GM23338 (cell line): ENCODE measurements around the gene OR2V2. TPM values are rescaled to one million over a fixed set of nuclear protein-coding genes. Genes with fewer than 3 reads are reported as not detected.
A peak's percentile ranks its signal among the peaks of the same experiment; 100 is the strongest.

Source experiments
- ATAC-seq: fragments of 200-7000 bp; cut with Tn5 transposase; 3 replicates; pipeline ENCODE4 v1.9.1; 2020
- DNase-seq: peaks from one replicate; pipeline ENCODE4 v3.0.0-alpha.2; 2015; ENCODE audit warnings: low spot score
- H2AFZ ChIP-seq: fragments of 200-600 bp; sonication (generic); 2 replicates; pipeline ENCODE4 v1.8.0; 2016; ENCODE audit warnings: antibody characterized with exemption, mild to moderate bottlenecking, moderate library complexity
- H3F3A ChIP-seq: fragments of 200-600 bp; sonication (generic); replicated peaks from 2 replicates; pipeline ENCODE4 v1.8.0; 2017; ENCODE audit warnings: antibody characterized with exemption, mixed run types, low read depth
- H3K27ac ChIP-seq: fragments of 200-600 bp; sonication (generic); 2 replicates; pipeline ENCODE4 v1.6.1; 2016; ENCODE audit warnings: low read depth
- H3K27me3 ChIP-seq: fragments of 200-600 bp; sonication (generic); 2 replicates; pipeline ENCODE4 v1.8.0; 2016; ENCODE audit warnings: mild to moderate bottlenecking, mixed run types, moderate library complexity; ENCODE audit not compliant: insufficient read depth
- H3K36me3 ChIP-seq: fragments of 200-600 bp; sonication (generic); 2 replicates; pipeline ENCODE4 v1.8.0; 2016; ENCODE audit warnings: mild to moderate bottlenecking; ENCODE audit not compliant: insufficient read depth
- H3K4me1 ChIP-seq: fragments of 200-600 bp; sonication (generic); 2 replicates; pipeline ENCODE4 v1.8.0; 2016; ENCODE audit warnings: mild to moderate bottlenecking, moderate library complexity; ENCODE audit not compliant: insufficient read depth
- H3K4me2 ChIP-seq: fragments of 200-600 bp; sonication (generic); 2 replicates; pipeline ENCODE4 v1.7.1; 2017; ENCODE audit warnings: mixed run types
- H3K4me3 ChIP-seq: fragments of 200-600 bp; sonication (generic); 2 replicates; pipeline ENCODE4 v1.6.1; 2016; ENCODE audit warnings: mixed run types
- H3K79me2 ChIP-seq: fragments of 200-600 bp; sonication (generic); replicated peaks from 2 replicates; pipeline ENCODE4 v1.8.0; 2017; ENCODE audit warnings: mild to moderate bottlenecking; ENCODE audit not compliant: insufficient read depth
- H3K9me2 ChIP-seq: fragments of 200-600 bp; sonication (generic); 2 replicates; pipeline ENCODE4 v1.8.0; 2017; ENCODE audit not compliant: insufficient read depth
- H4K20me1 ChIP-seq: fragments of 200-600 bp; sonication (generic); replicated peaks from 2 replicates; pipeline ENCODE4 v1.8.0; 2017; ENCODE audit warnings: mild to moderate bottlenecking; ENCODE audit not compliant: insufficient read depth
- H3K27ac Mint-ChIP-seq: 2 replicates; pipeline ENCODE4 v1.8.0; 2020; ENCODE audit warnings: inconsistent platforms, mild to moderate bottlenecking, moderate library complexity, mixed read lengths
- H3K27me3 Mint-ChIP-seq: 3 replicates; pipeline ENCODE4 v1.8.0; 2022; ENCODE audit warnings: low read depth, mild to moderate bottlenecking, moderate library complexity, mixed read lengths, inconsistent platforms; ENCODE audit not compliant: insufficient read depth, poor library complexity
- H3K36me3 Mint-ChIP-seq: 3 replicates; pipeline ENCODE4 v1.8.0; 2021; ENCODE audit warnings: low read depth, mild to moderate bottlenecking, inconsistent platforms, moderate library complexity, mixed read lengths
- H3K4me1 Mint-ChIP-seq: 3 replicates; pipeline ENCODE4 v1.8.0; 2020; ENCODE audit warnings: mild to moderate bottlenecking, inconsistent platforms, mixed read lengths
- H3K4me3 Mint-ChIP-seq: 3 replicates; pipeline ENCODE4 v1.8.0; 2021; ENCODE audit warnings: moderate library complexity, mild to moderate bottlenecking, inconsistent platforms, mixed read lengths
- H3K9me3 Mint-ChIP-seq: 3 replicates; pipeline ENCODE4 v1.8.0; 2020; ENCODE audit warnings: moderate library complexity, mild to moderate bottlenecking, inconsistent platforms, mixed read lengths
- ETS1 ChIP-seq: IDR thresholded peaks from 2 replicates; pipeline ENCODE4 v1.6.1; 2016; ENCODE audit warnings: antibody characterized with exemption
- EZH2 ChIP-seq: fragments of 200-600 bp; sonication (generic); IDR thresholded peaks from one replicate; pipeline ENCODE4 v1.8.0; 2017; ENCODE audit warnings: antibody characterized with exemption, mild to moderate bottlenecking, low read depth; ENCODE audit not compliant: unreplicated experiment
- EZH2phosphoT487 ChIP-seq: fragments of 200-600 bp; sonication (generic); IDR thresholded peaks from one replicate; pipeline ENCODE4 v1.8.1; 2018; ENCODE audit warnings: antibody characterized with exemption; ENCODE audit not compliant: unreplicated experiment
- JUNB ChIP-seq: IDR thresholded peaks from one replicate; pipeline ENCODE4 v1.6.1; 2016; ENCODE audit warnings: antibody characterized with exemption; ENCODE audit not compliant: unreplicated experiment
- POLR2AphosphoS5 ChIP-seq: IDR thresholded peaks from 2 replicates; pipeline ENCODE4 v1.6.1; 2016; ENCODE audit warnings: antibody characterized with exemption, low read depth
- ZNF331 ChIP-seq: fragments of 250-450 bp; sonication (Bioruptor Pico); IDR thresholded peaks from 2 replicates; pipeline ENCODE4 v1.5.0; 2020; ENCODE audit warnings: low read depth, mild to moderate bottlenecking, moderate library complexity
- ZNF462 ChIP-seq: fragments of 250-450 bp; sonication (Bioruptor Pico); IDR thresholded peaks from 2 replicates; pipeline ENCODE4 v1.5.0; 2020; ENCODE audit warnings: mild to moderate bottlenecking, moderate library complexity
- polyA plus RNA-seq: library from polyadenylated mRNA; unstranded; fragments of >200 nt; fragmentation: Nextera tagmentation; extraction: Ambion mirVana; gene quantifications from 2 replicates; pipeline ENCODE4 v1.2.1, GENCODE V29; 2016
- total RNA-seq: library from RNA; depleted of rRNA; stranded (reverse); fragments of >200 nt; shearing (Covaris generic); gene quantifications from 2 replicates; pipeline ENCODE4 v1.2.3, GENCODE V29; 2014

OR2V2 gene
- total and polyA plus RNA-seq, 2 experiments from 2014 or later, result not detected

- TF ChIP-seq ZNF462 (no peak), ZNF331 (no peak), EZH2phosphoT487 (no peak), JUNB (no peak)
These were observed 52.7 kb downstream of the OR2V2 start (continued) for GRCh38 chr5:181199881-181200638.

- Histone ChIP-seq H3K4me1 (peaks cover 46% of the 10 kb centered on the region), H3K79me2 (no peaks in the 10 kb centered on the region), H3K36me3 (no peaks in the 10 kb centered on the region), H3K4me3 (0 out of 2 replicates have a peak overlapping the region, but pooled peaks have one; percentile 26), H4K20me1 (no peaks in the 10 kb centered on the region), H3K27ac (no peak overlapping the region), H3K9me2 (no peaks in the 10 kb centered on the region), H2AFZ (no peak overlapping the region), H3K27me3 (peaks cover 89% of the 10 kb centered on the region), H3K4me2 (peak overlapping the region; percentile 23; the same call in 1 of the 2 replicates), H3F3A (peaks cover 14% of the 10 kb centered on the region)
- H3K4me3 Mint-ChIP-seq, result no peak overlapping the region; the same call in 2 of the 3 replicates
- ATAC-seq (peak; percentile 1; the same call in 1 of the 3 replicates), DNase-seq (peak; percentile 57)
- H3K36me3 Mint-ChIP-seq, result peaks cover 4% of the 10 kb centered on the region; the same call in 1 of the 3 replicates
- H3K27ac Mint-ChIP-seq, result no peak overlapping the region
- H3K27me3 Mint-ChIP-seq, result peaks cover 73% of the 10 kb centered on the region
- peaks cover 3% of the 10 kb centered on the region; the same call in 1 of the 3 replicates for H3K9me3 Mint-ChIP-seq
- H3K4me1 Mint-ChIP-seq, result peaks cover 49% of the 10 kb centered on the region
- TF ChIP-seq ZNF462 (no peak), EZH2 (no peak), POLR2AphosphoS5 (no peak), EZH2phosphoT487 (no peak), ETS1 (no peak)
These were observed 53.4 kb downstream of the OR2V2 start for GRCh38 chr5:181200816-181201215.
